CD4-positive, alpha-beta T cell (primary cell): ENCODE measurements around the gene TMPRSS3. TPM values are rescaled to one million over a fixed set of nuclear protein-coding genes. Genes with fewer than 3 reads are reported as not detected.

Source experiments
- ATAC-seq: fragments of 200-7000 bp; cut with Tn5 transposase; one replicate; pipeline ENCODE4 v1.10.0; 2022; ENCODE audit warnings: mild to moderate bottlenecking; ENCODE audit not compliant: poor library complexity
- CTCF ChIA-PET: fragments of 350-600 bp; sonication (Branson Sonifier 250); formaldehyde crosslinking; loops from one replicate; lab custom pipeline; 2021; ENCODE audit warnings: antibody characterized with exemption, inconsistent platforms; lab: Charles Lee
- POLR2A ChIA-PET: fragments of 350-600 bp; sonication (Branson Sonifier 250); formaldehyde crosslinking; loops from one replicate; lab custom pipeline; 2021; ENCODE audit warnings: antibody characterized with exemption, inconsistent platforms; lab: Charles Lee
- DNase-seq, 14 experiments: peaks; one replicate each; pipeline ENCODE4 v3.0.0-alpha.2; 2013 to 2020; ENCODE audit warnings: mixed read lengths in 2 of 14
- H3K27ac ChIP-seq, 2 donors: one replicate each; pipeline versions ENCODE4 v1.5.1 to v1.7.0; 2013; ENCODE audit warnings: low read length in 2 of 2, low read depth in 1 of 2, mild to moderate bottlenecking in 1 of 2
- H3K27me3 ChIP-seq, 2 experiments: 1 replicate in 1 of 2; 2 replicates in 1 of 2; pipeline versions ENCODE4 v1.6.1 to v1.7.0; 2013; ENCODE audit warnings: low read length in 2 of 2, control low read depth in 1 of 2, mild to moderate bottlenecking in 1 of 2, moderate library complexity in 1 of 2; ENCODE audit not compliant: insufficient read depth in 2 of 2, control insufficient read depth in 1 of 2
- H3K36me3 ChIP-seq: one replicate; pipeline ENCODE4 v1.6.1; 2013; ENCODE audit warnings: low read length, control low read depth; ENCODE audit not compliant: insufficient read depth
- H3K4me1 ChIP-seq: one replicate; pipeline ENCODE4 v1.6.1; 2013; ENCODE audit warnings: low read length, control low read depth; ENCODE audit not compliant: insufficient read depth
- H3K4me3 ChIP-seq: one replicate; pipeline ENCODE4 v1.5.1; 2013; ENCODE audit warnings: mild to moderate bottlenecking, low read length, moderate library complexity
- H3K9me3 ChIP-seq, 2 experiments: 1 replicate in 1 of 2; 2 replicates in 1 of 2; pipeline versions ENCODE4 v1.6.1 to v1.7.0; 2013; ENCODE audit warnings: low read length in 2 of 2, mild to moderate bottlenecking in 2 of 2, control low read depth in 1 of 2, moderate library complexity in 1 of 2; ENCODE audit not compliant: control insufficient read depth in 1 of 2, insufficient read depth in 1 of 2
- H3K27ac Mint-ChIP-seq: one replicate; pipeline ENCODE4 v1.8.0; 2020; ENCODE audit warnings: mixed read lengths
- H3K27me3 Mint-ChIP-seq: one replicate; pipeline ENCODE4 v1.8.0; 2021; ENCODE audit warnings: mixed read lengths
- H3K36me3 Mint-ChIP-seq: one replicate; pipeline ENCODE4 v1.8.0; 2021; ENCODE audit warnings: low read depth, mixed read lengths
- H3K4me1 Mint-ChIP-seq: one replicate; pipeline ENCODE4 v1.8.0; 2021; ENCODE audit warnings: low read depth, mixed read lengths
- H3K4me3 Mint-ChIP-seq: one replicate; pipeline ENCODE4 v1.8.0; 2020; ENCODE audit warnings: mild to moderate bottlenecking, mixed read lengths
- H3K9me3 Mint-ChIP-seq: one replicate; pipeline ENCODE4 v1.8.0; 2020; ENCODE audit warnings: mixed read lengths
- intact Hi-C, 2 experiments: fragments of 100-400 bp; cut with DNase I in 1 of 2; cut with micrococcal nuclease in 1 of 2; formaldehyde crosslinking; loops; one replicate each; pipeline versions ENCODE4 v1.15.1 to v1.9.0; 2023 to 2025; cut with DNase I, micrococcal nuclease
- total RNA-seq, 174 experiments: library from RNA in 2 of 174; stranded (reverse) in 2 of 174; gene quantifications; one replicate each; pipeline ENCODE4 v1.2.3 and lab custom pipeline; 2021 to 2026
- TF ChIP-seq, protein P1 (sequence below): fragments of 200-600 bp; IDR thresholded peaks from one replicate; pipeline ENCODE4 v1.8.0; 2022; ENCODE audit warnings: antibody characterized with exemption, mild to moderate bottlenecking

TMPRSS3 gene
- total RNA-seq, 2 experiments from 2014 or later = 1.5 TPM

DNA sequence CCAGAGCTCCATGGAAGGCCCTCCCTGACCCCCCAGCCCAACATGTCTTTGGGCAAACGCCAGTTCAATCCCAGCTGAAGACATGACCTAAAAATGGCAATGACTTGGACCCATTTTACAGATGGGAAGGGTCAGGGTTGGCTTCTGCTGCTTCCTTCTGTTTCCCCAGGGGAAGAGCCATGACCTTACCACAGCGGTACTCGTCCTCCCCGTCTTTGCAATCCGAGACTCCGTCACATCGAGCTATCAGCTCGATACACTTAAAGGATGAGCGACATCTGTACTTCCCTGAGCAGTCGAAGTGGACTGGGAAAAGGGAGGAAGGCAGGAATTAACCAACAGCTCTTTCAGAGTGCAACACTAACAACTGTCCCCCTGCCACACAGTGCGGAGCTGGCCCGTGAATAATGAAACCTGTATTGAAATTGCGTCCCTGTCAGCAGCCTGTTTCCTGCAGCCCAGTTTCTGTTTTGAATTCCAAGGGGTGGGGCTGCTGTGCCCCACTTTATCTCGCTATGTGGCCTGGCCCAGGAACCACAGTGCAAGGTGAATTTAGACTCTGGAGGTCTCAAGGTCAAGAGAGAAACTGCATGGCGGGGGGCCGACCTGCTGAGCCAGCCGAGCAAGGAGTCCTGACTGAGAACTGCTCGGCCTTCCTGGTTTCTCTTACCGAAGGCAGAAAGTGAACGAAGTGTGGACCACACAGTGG, 7.0 kb downstream of the TMPRSS3 start:
- TF ChIP-seq, protein P1, sequence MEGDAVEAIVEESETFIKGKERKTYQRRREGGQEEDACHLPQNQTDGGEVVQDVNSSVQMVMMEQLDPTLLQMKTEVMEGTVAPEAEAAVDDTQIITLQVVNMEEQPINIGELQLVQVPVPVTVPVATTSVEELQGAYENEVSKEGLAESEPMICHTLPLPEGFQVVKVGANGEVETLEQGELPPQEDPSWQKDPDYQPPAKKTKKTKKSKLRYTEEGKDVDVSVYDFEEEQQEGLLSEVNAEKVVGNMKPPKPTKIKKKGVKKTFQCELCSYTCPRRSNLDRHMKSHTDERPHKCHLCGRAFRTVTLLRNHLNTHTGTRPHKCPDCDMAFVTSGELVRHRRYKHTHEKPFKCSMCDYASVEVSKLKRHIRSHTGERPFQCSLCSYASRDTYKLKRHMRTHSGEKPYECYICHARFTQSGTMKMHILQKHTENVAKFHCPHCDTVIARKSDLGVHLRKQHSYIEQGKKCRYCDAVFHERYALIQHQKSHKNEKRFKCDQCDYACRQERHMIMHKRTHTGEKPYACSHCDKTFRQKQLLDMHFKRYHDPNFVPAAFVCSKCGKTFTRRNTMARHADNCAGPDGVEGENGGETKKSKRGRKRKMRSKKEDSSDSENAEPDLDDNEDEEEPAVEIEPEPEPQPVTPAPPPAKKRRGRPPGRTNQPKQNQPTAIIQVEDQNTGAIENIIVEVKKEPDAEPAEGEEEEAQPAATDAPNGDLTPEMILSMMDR = no peak
- H3K36me3 Mint-ChIP-seq = no peaks in the 10 kb centered on the region
- ATAC-seq = no peak
- Histone ChIP-seq H3K9me3 (peaks cover 0 to 3% of the 10 kb centered on the region in 2 experiments), H3K4me1 (peaks cover 47% of the 10 kb centered on the region), H3K36me3 (no peaks in the 10 kb centered on the region), H3K27ac (no peak overlapping the region), H3K4me3 (peak overlapping the region; percentile 13), H3K27me3 (no peaks in the 10 kb centered on the region)
- H3K9me3 Mint-ChIP-seq = peaks cover 3% of the 10 kb centered on the region
- intact Hi-C loops = loop anchor here in 1 of 2 experiments (2.0 kb wide), 1 partner anchor 26 kb away; no protein-coding TSS in a partner anchor
- H3K4me3 Mint-ChIP-seq = no peak overlapping the region
- no peak overlapping the region for H3K27ac Mint-ChIP-seq
- peaks cover 80% of the 10 kb centered on the region for H3K4me1 Mint-ChIP-seq
- no peaks in the 10 kb centered on the region for H3K27me3 Mint-ChIP-seq
- CTCF ChIA-PET = interaction anchor here (1.1 kb wide), 1 partner anchor 13 kb away, joined by 3 read pairs; no protein-coding TSS in a partner anchor
- POLR2A ChIA-PET = interaction anchor here (0.8 to 0.9 kb wide), 2 partner anchors 15 to 36 kb away, joined by 3 read pairs; partner anchors contain the start of gene UBASH3A
- DNase-seq = peak in 2 of 14 experiments; percentile 28 to 50

- Histone ChIP-seq H3K9me3 (peaks cover 0 to 9% of the 10 kb centered on the region in 2 experiments), H3K27me3 (no peaks in the 10 kb centered on the region), H3K27ac (no peak overlapping the region), H3K4me1 (peaks cover 42% of the 10 kb centered on the region), H3K36me3 (no peaks in the 10 kb centered on the region), H3K4me3 (no peak overlapping the region)
- peak in 1 of 14 experiments; percentile 24 for DNase-seq
- Mint-ChIP-seq H3K36me3 (no peaks in the 10 kb centered on the region), H3K9me3 (peaks cover 3% of the 10 kb centered on the region), H3K4me1 (peaks cover 74% of the 10 kb centered on the region), H3K27ac (no peak overlapping the region), H3K27me3 (no peaks in the 10 kb centered on the region), H3K4me3 (no peak overlapping the region)
- POLR2A ChIA-PET = interaction anchor here (1.4 kb wide), 1 partner anchor 16 kb away, joined by 5 read pairs; the partner anchor contains the start of gene UBASH3A
- TF ChIP-seq, protein P1 = no peak
- intact Hi-C loops = loop anchor here in 1 of 2 experiments (2.0 kb wide), 1 partner anchor 25 kb away; no protein-coding TSS in a partner anchor
- CTCF ChIA-PET = interaction anchor here (1.1 kb wide), 1 partner anchor 14 kb away, joined by 3 read pairs; no protein-coding TSS in a partner anchor
- ATAC-seq = no peak
These were observed 8.0 kb downstream of the TMPRSS3 start for GRCh38 chr21:42387843-42388340.

- H3K27ac ChIP-seq = no peak overlapping the region
These were observed 8.7 kb downstream of the TMPRSS3 start for GRCh38 chr21:42387164-42387563.

More at GRCh38 chr21:42387164-42387563, 8.7 kb downstream of the TMPRSS3 start:
- CTCF ChIA-PET = no interaction called here
- H3K4me1 Mint-ChIP-seq = peaks cover 67% of the 10 kb centered on the region
- Histone ChIP-seq H3K4me3 (no peak overlapping the region), H3K27me3 (no peaks in the 10 kb centered on the region), H3K9me3 (peaks cover 2 to 16% of the 10 kb centered on the region in 2 experiments), H3K4me1 (peaks cover 34% of the 10 kb centered on the region), H3K36me3 (no peaks in the 10 kb centered on the region)
- H3K27me3 Mint-ChIP-seq = no peaks in the 10 kb centered on the region
- intact Hi-C loops = no loop called here
- peaks cover 3% of the 10 kb centered on the region for H3K9me3 Mint-ChIP-seq
- no peak overlapping the region for H3K27ac Mint-ChIP-seq
- TF ChIP-seq, protein P1 = no peak
- DNase-seq (no peak), ATAC-seq (no peak)
- no peak overlapping the region for H3K4me3 Mint-ChIP-seq
- POLR2A ChIA-PET = interaction anchor here (1.4 kb wide), 1 partner anchor 17 kb away, joined by 5 read pairs; the partner anchor contains the start of gene UBASH3A
- no peaks in the 10 kb centered on the region for H3K36me3 Mint-ChIP-seq
